Measurements from ENCODE around the gene COL6A3. TPM values are rescaled to one million over a fixed set of nuclear protein-coding genes. Genes with fewer than 3 reads are reported as not detected.

COL6A3 gene
- total RNA-seq, 1 experiment from 2014 or later: 1.2 TPM

- H4K20me1 ChIP-seq (ENCODE audit: insufficient read depth): no peaks in the 10 kb centered on the region
- no peak overlapping the region for H3K4me3 ChIP-seq (replicated peaks in 1 of 2; ENCODE audit: low read depth in 1 of 2, low read length in 2 of 2)
- ChIA-PET POLR2A (no interaction called here), RAD21 (ENCODE audit: low non-redundant PET in 1 of 2, low total read pairs in 2 of 2, uncharacterized antibody in 2 of 2, unreplicated experiment in 2 of 2) (no interaction called here), CTCF (no interaction called here)
- BruUV-seq (replicated peaks): no TSS peak
- no peak overlapping the region for H3K4me2 ChIP-seq (ENCODE audit: low read length)
- H3K27ac ChIP-seq (ENCODE audit: low read depth, low read length): no peak overlapping the region
- TF ChIP-seq POLR2A (IDR thresholded peaks at IDR 0.05; ENCODE audit: borderline replicate concordance, extremely low read depth, insufficient read depth, insufficient read length) (no peak), CEBPB (IDR thresholded peaks at IDR 0.05; ENCODE audit: low read depth) (0 out of 2 replicates have a peak, but pooled peaks have one; percentile 20)
- no peaks in the 10 kb centered on the region for H3K79me2 ChIP-seq (ENCODE audit: insufficient read depth, low read length)
- no peak for ATAC-seq
- H3K9me2 ChIP-seq (ENCODE audit: insufficient read depth): no peaks in the 10 kb centered on the region
- H3K36me3 ChIP-seq (ENCODE audit: control insufficient read depth in 1 of 2, insufficient read depth in 2 of 2, low read length in 2 of 2): no peaks in the 10 kb centered on the region
- H2AFZ ChIP-seq (ENCODE audit: low read depth, low read length, poor library complexity, severe bottlenecking): no peak overlapping the region
- no peak for DNase-seq (ENCODE audit: low read depth, low spot score)
- H3K9ac ChIP-seq (ENCODE audit: low read length): no peak overlapping the region
- intact Hi-C loops (cut with micrococcal nuclease): no loop called here
- no peaks in the 10 kb centered on the region for H3K27me3 ChIP-seq (ENCODE audit: insufficient read depth, low read length)
- H3K4me1 ChIP-seq (ENCODE audit: control insufficient read depth in 1 of 2, insufficient read depth in 2 of 2, low read length in 2 of 2): peaks cover 0 to 11% of the 10 kb centered on the region in 2 experiments; a peak in 2 of 4 replicates
- no peaks in the 10 kb centered on the region for H3K9me3 ChIP-seq (ENCODE audit: control insufficient read depth in 1 of 2, insufficient read depth in 1 of 2, low read depth in 1 of 2, low read length in 2 of 2)
Observed at GRCh38 chr2:237281836-237282306, 132.1 kb downstream of the COL6A3 start.

GRCh38 chr2:237280939-237281338, 133.0 kb downstream of the COL6A3 start:
- BruUV-seq (replicated peaks): no TSS peak
- ATAC-seq (no peak), DNase-seq (ENCODE audit: low read depth, low spot score) (no peak)
- Histone ChIP-seq H3K4me2 (ENCODE audit: low read length) (no peak overlapping the region), H4K20me1 (ENCODE audit: insufficient read depth) (no peaks in the 10 kb centered on the region), H3K27ac (ENCODE audit: low read depth, low read length) (no peak overlapping the region), H3K9me2 (ENCODE audit: insufficient read depth) (no peaks in the 10 kb centered on the region), H2AFZ (ENCODE audit: low read depth, low read length, poor library complexity, severe bottlenecking) (no peak overlapping the region), H3K27me3 (ENCODE audit: insufficient read depth, low read length) (no peaks in the 10 kb centered on the region), H3K9ac (ENCODE audit: low read length) (no peak overlapping the region), H3K4me3 (replicated peaks in 1 of 2; ENCODE audit: low read depth in 1 of 2, low read length in 2 of 2) (no peak overlapping the region), H3K4me1 (ENCODE audit: control insufficient read depth in 1 of 2, insufficient read depth in 2 of 2, low read length in 2 of 2) (peaks cover 0 to 11% of the 10 kb centered on the region in 2 experiments; a peak in 2 of 4 replicates), H3K79me2 (ENCODE audit: insufficient read depth, low read length) (no peaks in the 10 kb centered on the region), H3K9me3 (ENCODE audit: control insufficient read depth in 1 of 2, insufficient read depth in 1 of 2, low read depth in 1 of 2, low read length in 2 of 2) (no peaks in the 10 kb centered on the region), H3K36me3 (ENCODE audit: control insufficient read depth in 1 of 2, insufficient read depth in 2 of 2, low read length in 2 of 2) (no peaks in the 10 kb centered on the region)
- TF ChIP-seq CTCF (IDR thresholded peaks at IDR 0.05 in 2 of 3, conservative IDR thresholded peaks at IDR 0.05 in 1 of 3; ENCODE audit: borderline replicate concordance in 1 of 3, insufficient read depth in 1 of 3, low read depth in 2 of 3, low read length in 2 of 3) (no peak), EZH2 (IDR thresholded peaks at IDR 0.05) (no peak), CBX3 (IDR thresholded peaks at IDR 0.05; ENCODE audit: low read depth) (no peak), ZFX (IDR thresholded peaks at IDR 0.05) (no peak), YY1 (IDR thresholded peaks at IDR 0.05; ENCODE audit: extremely low read depth, insufficient replicate concordance, low read depth, low read length) (no peak), ATF3 (IDR thresholded peaks at IDR 0.05) (no peak), TCF7L2 (IDR thresholded peaks at IDR 0.05; ENCODE audit: borderline replicate concordance, extremely low read depth, insufficient read depth, insufficient read length) (no peak), FOSL1 (IDR thresholded peaks at IDR 0.05; ENCODE audit: low read depth) (no peak), EGR1 (IDR thresholded peaks at IDR 0.05; ENCODE audit: low read depth) (no peak), POLR2AphosphoS5 (IDR thresholded peaks at IDR 0.05; ENCODE audit: low read depth, low read length) (no peak), REST (IDR thresholded peaks at IDR 0.05; ENCODE audit: low read depth) (no peak), SP1 (IDR thresholded peaks at IDR 0.05; ENCODE audit: low read depth) (no peak), ZNF274 (IDR thresholded peaks at IDR 0.05; ENCODE audit: low read depth, low read length) (no peak), POLR2A (IDR thresholded peaks at IDR 0.05; ENCODE audit: borderline replicate concordance, extremely low read depth, insufficient read depth, insufficient read length) (no peak)
- POLR2A ChIA-PET: no interaction called here
- RAD21 ChIA-PET (ENCODE audit: low non-redundant PET in 1 of 2, low total read pairs in 2 of 2, uncharacterized antibody in 2 of 2, unreplicated experiment in 2 of 2): no interaction called here
- intact Hi-C loops (cut with micrococcal nuclease): no loop called here
- CTCF ChIA-PET: no interaction called here
